Activated CD8-positive, alpha-beta memory T cell treated with anti-CD3 and anti-CD28 coated beads for 48 hours (primary cell): Measurements from ENCODE around the gene DENND2D.

Experiments
- DNase-seq, 3 experiments: peaks; one replicate each; pipeline ENCODE4 v3.0.0-alpha.2; 2020; ENCODE audit warnings: low read depth in 2 of 3, low spot score in 2 of 3

DENND2D gene

GRCh38 chr1:111203681-111204200 is 3.3 kb upstream of the DENND2D start:
- DNase-seq: peak; percentile 67 to 79 (median 73)

- no peak for DNase-seq
Measured at GRCh38 chr1:111202707-111203623, 2.5 kb upstream of the DENND2D start.

- DNase-seq: no peak
Measured at GRCh38 chr1:111202366-111202706, 1.9 kb upstream of the DENND2D start.

GRCh38 chr1:111201275-111202090 is 1.0 kb upstream of the DENND2D start:
- DNase-seq: no peak

GRCh38 chr1:111200802-111201161 is 336 bp upstream of the DENND2D start:
- DNase-seq: no peak

- no peak for DNase-seq
Measured at GRCh38 chr1:111199329-111199728, 1.1 kb downstream of the DENND2D start.

GRCh38 chr1:111198836-111199235 is 1.6 kb downstream of the DENND2D start:
- DNase-seq: no peak

GRCh38 chr1:111197598-111198284 is 2.7 kb downstream of the DENND2D start:
- DNase-seq: no peak

GRCh38 chr1:111196213-111196612 is 4.2 kb downstream of the DENND2D start:
- DNase-seq: no peak

GRCh38 chr1:111195002-111195684 is 5.3 kb downstream of the DENND2D start:
- no peak for DNase-seq

GRCh38 chr1:111193712-111194480 is 6.5 kb downstream of the DENND2D start:
- DNase-seq: no peak

- DNase-seq: no peak
Measured at GRCh38 chr1:111192658-111193519, 7.6 kb downstream of the DENND2D start.

GRCh38 chr1:111192074-111192473 is 8.4 kb downstream of the DENND2D start:
- DNase-seq: no peak

GRCh38 chr1:111191496-111191895 is 8.9 kb downstream of the DENND2D start:
- no peak for DNase-seq

- no peak for DNase-seq
Measured at GRCh38 chr1:111190931-111191451, 9.5 kb downstream of the DENND2D start.

- no peak for DNase-seq
Measured at GRCh38 chr1:111184663-111185062, 15.8 kb downstream of the DENND2D start.

- DNase-seq: no peak
Measured at GRCh38 chr1:111183308-111184069, 17.0 kb downstream of the DENND2D start.

GRCh38 chr1:111182052-111182451 is 18.4 kb downstream of the DENND2D start:
- no peak for DNase-seq
